ENCODE measurements around the gene PDE1C. TPM values are rescaled to one million over a fixed set of nuclear protein-coding genes. Genes with fewer than 3 reads are reported as not detected.
A peak's percentile ranks its signal among the peaks of the same experiment; 100 is the strongest.

The PDE1C gene
- total and polyA plus RNA-seq, 2 donors (not counting 1 experiment from before 2014, with no cell fraction given), result 16.6 to 27.6 TPM

- peak; percentile 50 to 79 for DNase-seq (ENCODE audit: low read depth in 2 of 2)
- Histone ChIP-seq H3K4me1 (ENCODE audit: control insufficient read depth, extremely low read depth, insufficient read depth, low read length) (peaks cover 5% of the 10 kb centered on the region), H3K9ac (ENCODE audit: insufficient read depth, low read length) (no peak overlapping the region), H3K4me2 (ENCODE audit: extremely low read depth, insufficient read depth, low read length) (peak overlapping the region; percentile 16), H3K36me3 (ENCODE audit: control insufficient read depth, insufficient read depth, low read length) (no peaks in the 10 kb centered on the region), H3K4me3 (replicated peaks in 1 of 4; ENCODE audit: control extremely low read depth in 1 of 4, insufficient read depth in 1 of 4, low read depth in 3 of 4, low read length in 4 of 4) (no peak overlapping the region), H3K27me3 (ENCODE audit: control insufficient read depth, insufficient read depth, low read length) (no peaks in the 10 kb centered on the region), H3K27ac (ENCODE audit: insufficient read depth, low read length) (peak overlapping the region; percentile 40), H3K9me3 (ENCODE audit: control insufficient read depth, insufficient read depth, low read depth, low read length) (no peaks in the 10 kb centered on the region), H2AFZ (ENCODE audit: low read length) (no peak overlapping the region), H4K20me1 (ENCODE audit: control insufficient read depth, extremely low read depth, insufficient read depth, low read length) (no peaks in the 10 kb centered on the region), H3K79me2 (ENCODE audit: control insufficient read depth, insufficient read depth, low read length) (no peaks in the 10 kb centered on the region)
- TF ChIP-seq CTCF (conservative IDR thresholded peaks at IDR 0.05 in 1 of 2, IDR thresholded peaks at IDR 0.05 in 1 of 2; ENCODE audit: low read depth in 1 of 2, low read length in 2 of 2) (no peak), EZH2 (IDR thresholded peaks at IDR 0.05; ENCODE audit: low read length, missing control alignments) (no peak)
Observed at GRCh38 chr7:31958226-31958625, 112.0 kb downstream of the PDE1C start.

GRCh38 chr7:31957756-31958155 is 112.5 kb downstream of the PDE1C start:
- peak in 1 of 2 donors; percentile 51 for DNase-seq (ENCODE audit: low read depth in 2 of 2)
- Histone ChIP-seq H3K4me3 (replicated peaks in 1 of 4; ENCODE audit: control extremely low read depth in 1 of 4, insufficient read depth in 1 of 4, low read depth in 3 of 4, low read length in 4 of 4) (no peak overlapping the region), H3K79me2 (ENCODE audit: control insufficient read depth, insufficient read depth, low read length) (no peaks in the 10 kb centered on the region), H4K20me1 (ENCODE audit: control insufficient read depth, extremely low read depth, insufficient read depth, low read length) (no peaks in the 10 kb centered on the region), H3K4me1 (ENCODE audit: control insufficient read depth, extremely low read depth, insufficient read depth, low read length) (peaks cover 5% of the 10 kb centered on the region), H3K4me2 (ENCODE audit: extremely low read depth, insufficient read depth, low read length) (peak overlapping the region; percentile 16), H3K27me3 (ENCODE audit: control insufficient read depth, insufficient read depth, low read length) (no peaks in the 10 kb centered on the region), H3K27ac (ENCODE audit: insufficient read depth, low read length) (peak overlapping the region; percentile 40), H2AFZ (ENCODE audit: low read length) (no peak overlapping the region), H3K9ac (ENCODE audit: insufficient read depth, low read length) (no peak overlapping the region), H3K36me3 (ENCODE audit: control insufficient read depth, insufficient read depth, low read length) (no peaks in the 10 kb centered on the region), H3K9me3 (ENCODE audit: control insufficient read depth, insufficient read depth, low read depth, low read length) (no peaks in the 10 kb centered on the region)
- TF ChIP-seq CTCF (conservative IDR thresholded peaks at IDR 0.05 in 1 of 2, IDR thresholded peaks at IDR 0.05 in 1 of 2; ENCODE audit: low read depth in 1 of 2, low read length in 2 of 2) (no peak), EZH2 (IDR thresholded peaks at IDR 0.05; ENCODE audit: low read length, missing control alignments) (no peak)

GRCh38 chr7:31957090-31957720 is 113.0 kb downstream of the PDE1C start:
- H3K9me3 ChIP-seq (ENCODE audit: control insufficient read depth, insufficient read depth, low read depth, low read length), result no peaks in the 10 kb centered on the region
- H3K79me2 ChIP-seq (ENCODE audit: control insufficient read depth, insufficient read depth, low read length), result no peaks in the 10 kb centered on the region
- H3K27me3 ChIP-seq (ENCODE audit: control insufficient read depth, insufficient read depth, low read length), result no peaks in the 10 kb centered on the region
- DNase-seq (ENCODE audit: low read depth in 2 of 2), result peak in 1 of 2 donors; percentile 66
- no peak for TF ChIP-seq EZH2 (IDR thresholded peaks at IDR 0.05; ENCODE audit: low read length, missing control alignments)
- no peak for TF ChIP-seq CTCF (conservative IDR thresholded peaks at IDR 0.05 in 1 of 2, IDR thresholded peaks at IDR 0.05 in 1 of 2; ENCODE audit: low read depth in 1 of 2, low read length in 2 of 2)
- H3K27ac ChIP-seq (ENCODE audit: insufficient read depth, low read length), result no peak overlapping the region
- no peaks in the 10 kb centered on the region for H4K20me1 ChIP-seq (ENCODE audit: control insufficient read depth, extremely low read depth, insufficient read depth, low read length)
- peaks cover 5% of the 10 kb centered on the region for H3K4me1 ChIP-seq (ENCODE audit: control insufficient read depth, extremely low read depth, insufficient read depth, low read length)
- no peak overlapping the region for H2AFZ ChIP-seq (ENCODE audit: low read length)
- peak overlapping the region; percentile 6 for H3K4me2 ChIP-seq (ENCODE audit: extremely low read depth, insufficient read depth, low read length)
- no peaks in the 10 kb centered on the region for H3K36me3 ChIP-seq (ENCODE audit: control insufficient read depth, insufficient read depth, low read length)
- no peak overlapping the region for H3K4me3 ChIP-seq (replicated peaks in 1 of 4; ENCODE audit: control extremely low read depth in 1 of 4, insufficient read depth in 1 of 4, low read depth in 3 of 4, low read length in 4 of 4)
- H3K9ac ChIP-seq (ENCODE audit: insufficient read depth, low read length), result no peak overlapping the region
